HEK293 (cell line): ENCODE data around the gene SSBP3.

Experiments
- CTCF ChIP-seq: fragments of 450-650 bp; formaldehyde crosslinking; IDR thresholded peaks from 2 replicates; pipeline ENCODE4 v1.5.1; 2016; ENCODE audit warnings: missing biosample characterization, missing genetic modification characterization
- KLF16 ChIP-seq: fragments of 450-650 bp; formaldehyde crosslinking; IDR thresholded peaks from 2 replicates; pipeline ENCODE4 v1.5.1; 2017; ENCODE audit warnings: missing biosample characterization, missing genetic modification characterization
- MYNN ChIP-seq: fragments of 450-650 bp; formaldehyde crosslinking; IDR thresholded peaks from 2 replicates; pipeline ENCODE4 v1.5.1; 2016; ENCODE audit warnings: missing biosample characterization, missing genetic modification characterization, borderline replicate concordance
- PRDM1 ChIP-seq: fragments of 450-650 bp; formaldehyde crosslinking; IDR thresholded peaks from 2 replicates; pipeline ENCODE4; 2016; ENCODE audit warnings: missing biosample characterization, missing genetic modification characterization
- SALL2 ChIP-seq: fragments of 450-650 bp; formaldehyde crosslinking; IDR thresholded peaks from 2 replicates; pipeline ENCODE4 v1.5.0; 2017; ENCODE audit warnings: missing biosample characterization, mild to moderate bottlenecking, missing genetic modification characterization, borderline replicate concordance
- YY1 ChIP-seq: fragments of 450-650 bp; formaldehyde crosslinking; IDR thresholded peaks from 2 replicates; pipeline ENCODE4 v1.5.1; 2018; ENCODE audit warnings: missing biosample characterization, missing genetic modification characterization
- ZNF169 ChIP-seq: fragments of 450-650 bp; formaldehyde crosslinking; IDR thresholded peaks from 2 replicates; pipeline ENCODE4 v1.5.1; 2016; ENCODE audit warnings: missing biosample characterization, missing genetic modification characterization
- ZNF302 ChIP-seq: fragments of 450-650 bp; formaldehyde crosslinking; IDR thresholded peaks from 2 replicates; pipeline ENCODE4 v1.5.1; 2016; ENCODE audit warnings: missing biosample characterization, missing genetic modification characterization, low read depth
- ZNF416 ChIP-seq: fragments of 450-650 bp; formaldehyde crosslinking; IDR thresholded peaks from 2 replicates; pipeline ENCODE4 v1.5.1; 2016; ENCODE audit warnings: missing biosample characterization, missing genetic modification characterization
- ZNF561 ChIP-seq: fragments of 450-650 bp; IDR thresholded peaks from 2 replicates; pipeline ENCODE4 v1.5.1; 2018; ENCODE audit warnings: missing biosample characterization, missing genetic modification characterization, borderline replicate concordance
- ZNF600 ChIP-seq: fragments of 450-650 bp; formaldehyde crosslinking; IDR thresholded peaks from 2 replicates; pipeline ENCODE4 v1.5.1; 2016; ENCODE audit warnings: missing biosample characterization, missing genetic modification characterization
- TF ChIP-seq, protein P1 (sequence below): fragments of 450-650 bp; formaldehyde crosslinking; IDR thresholded peaks from 2 replicates; pipeline ENCODE4 v1.5.1; 2016; ENCODE audit warnings: missing biosample characterization, missing genetic modification characterization
- TF ChIP-seq, protein P2 (sequence below): fragments of 450-650 bp; formaldehyde crosslinking; IDR thresholded peaks from 2 replicates; pipeline ENCODE4 v1.5.1; 2016; ENCODE audit warnings: missing biosample characterization, missing genetic modification characterization
- TF ChIP-seq, protein P3 (sequence below): fragments of 450-650 bp; formaldehyde crosslinking; IDR thresholded peaks from 2 replicates; pipeline ENCODE4 v1.5.1; 2016; ENCODE audit warnings: missing biosample characterization, missing genetic modification characterization, borderline replicate concordance

GRCh38 chr1:54257876-54258275, 148.3 kb downstream of the SSBP3 start:
- no peak for TF ChIP-seq PRDM1 (tag by site-specific recombination)
- TF ChIP-seq MYNN: no peak
- TF ChIP-seq YY1 (tag by site-specific recombination): no peak
- no peak for TF ChIP-seq ZNF416 (tag by site-specific recombination)
- no peak for TF ChIP-seq CTCF (tag by site-specific recombination)
- TF ChIP-seq, protein P1, sequence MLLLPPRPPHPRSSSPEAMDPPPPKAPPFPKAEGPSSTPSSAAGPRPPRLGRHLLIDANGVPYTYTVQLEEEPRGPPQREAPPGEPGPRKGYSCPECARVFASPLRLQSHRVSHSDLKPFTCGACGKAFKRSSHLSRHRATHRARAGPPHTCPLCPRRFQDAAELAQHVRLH (tag by site-specific recombination): no peak
- TF ChIP-seq, protein P2, sequence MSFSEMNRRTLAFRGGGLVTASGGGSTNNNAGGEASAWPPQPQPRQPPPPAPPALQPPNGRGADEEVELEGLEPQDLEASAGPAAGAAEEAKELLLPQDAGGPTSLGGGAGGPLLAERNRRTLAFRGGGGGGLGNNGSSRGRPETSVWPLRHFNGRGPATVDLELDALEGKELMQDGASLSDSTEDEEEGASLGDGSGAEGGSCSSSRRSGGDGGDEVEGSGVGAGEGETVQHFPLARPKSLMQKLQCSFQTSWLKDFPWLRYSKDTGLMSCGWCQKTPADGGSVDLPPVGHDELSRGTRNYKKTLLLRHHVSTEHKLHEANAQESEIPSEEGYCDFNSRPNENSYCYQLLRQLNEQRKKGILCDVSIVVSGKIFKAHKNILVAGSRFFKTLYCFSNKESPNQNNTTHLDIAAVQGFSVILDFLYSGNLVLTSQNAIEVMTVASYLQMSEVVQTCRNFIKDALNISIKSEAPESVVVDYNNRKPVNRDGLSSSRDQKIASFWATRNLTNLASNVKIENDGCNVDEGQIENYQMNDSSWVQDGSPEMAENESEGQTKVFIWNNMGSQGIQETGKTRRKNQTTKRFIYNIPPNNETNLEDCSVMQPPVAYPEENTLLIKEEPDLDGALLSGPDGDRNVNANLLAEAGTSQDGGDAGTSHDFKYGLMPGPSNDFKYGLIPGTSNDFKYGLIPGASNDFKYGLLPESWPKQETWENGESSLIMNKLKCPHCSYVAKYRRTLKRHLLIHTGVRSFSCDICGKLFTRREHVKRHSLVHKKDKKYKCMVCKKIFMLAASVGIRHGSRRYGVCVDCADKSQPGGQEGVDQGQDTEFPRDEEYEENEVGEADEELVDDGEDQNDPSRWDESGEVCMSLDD (tag by site-specific recombination): no peak
- TF ChIP-seq ZNF302 (tag by site-specific recombination): no peak
- TF ChIP-seq, protein P3, sequence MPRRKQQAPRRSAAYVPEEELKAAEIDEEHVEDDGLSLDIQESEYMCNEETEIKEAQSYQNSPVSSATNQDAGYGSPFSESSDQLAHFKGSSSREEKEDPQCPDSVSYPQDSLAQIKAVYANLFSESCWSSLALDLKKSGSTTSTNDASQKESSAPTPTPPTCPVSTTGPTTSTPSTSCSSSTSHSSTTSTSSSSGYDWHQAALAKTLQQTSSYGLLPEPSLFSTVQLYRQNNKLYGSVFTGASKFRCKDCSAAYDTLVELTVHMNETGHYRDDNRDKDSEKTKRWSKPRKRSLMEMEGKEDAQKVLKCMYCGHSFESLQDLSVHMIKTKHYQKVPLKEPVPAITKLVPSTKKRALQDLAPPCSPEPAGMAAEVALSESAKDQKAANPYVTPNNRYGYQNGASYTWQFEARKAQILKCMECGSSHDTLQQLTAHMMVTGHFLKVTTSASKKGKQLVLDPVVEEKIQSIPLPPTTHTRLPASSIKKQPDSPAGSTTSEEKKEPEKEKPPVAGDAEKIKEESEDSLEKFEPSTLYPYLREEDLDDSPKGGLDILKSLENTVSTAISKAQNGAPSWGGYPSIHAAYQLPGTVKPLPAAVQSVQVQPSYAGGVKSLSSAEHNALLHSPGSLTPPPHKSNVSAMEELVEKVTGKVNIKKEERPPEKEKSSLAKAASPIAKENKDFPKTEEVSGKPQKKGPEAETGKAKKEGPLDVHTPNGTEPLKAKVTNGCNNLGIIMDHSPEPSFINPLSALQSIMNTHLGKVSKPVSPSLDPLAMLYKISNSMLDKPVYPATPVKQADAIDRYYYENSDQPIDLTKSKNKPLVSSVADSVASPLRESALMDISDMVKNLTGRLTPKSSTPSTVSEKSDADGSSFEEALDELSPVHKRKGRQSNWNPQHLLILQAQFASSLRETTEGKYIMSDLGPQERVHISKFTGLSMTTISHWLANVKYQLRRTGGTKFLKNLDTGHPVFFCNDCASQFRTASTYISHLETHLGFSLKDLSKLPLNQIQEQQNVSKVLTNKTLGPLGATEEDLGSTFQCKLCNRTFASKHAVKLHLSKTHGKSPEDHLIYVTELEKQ (tag by site-specific recombination): no peak
- TF ChIP-seq ZNF600 (tag by site-specific recombination): no peak
- TF ChIP-seq SALL2: no peak
- TF ChIP-seq ZNF561 (tag by site-specific recombination): no peak
- TF ChIP-seq KLF16 (tag by site-specific recombination): no peak
- TF ChIP-seq ZNF169: no peak
